ENCODE measurements around the gene SLC12A4. TPM values are rescaled to one million over a fixed set of nuclear protein-coding genes. Genes with fewer than 3 reads are reported as not detected.

The SLC12A4 gene
- total RNA-seq, 4 donors from 2014 or later, result 10.7 to 83.3 (median 33.6) TPM

- DNase-seq, result no peak
- H3K4me1 ChIP-seq, result peaks cover 0 to 4% (median 0%) of the 10 kb centered on the region in 4 donors
- no peak overlapping the region for H3K27ac ChIP-seq
- no peaks in the 10 kb centered on the region for H3K9me3 ChIP-seq
- TF ChIP-seq POLR2A (IDR thresholded peaks at IDR 0.05), result no peak
- no peak for TF ChIP-seq CTCF (IDR thresholded peaks at IDR 0.05)
- H3K4me3 ChIP-seq, result no peak overlapping the region
- peaks cover 0 to 35% (median 0%) of the 10 kb centered on the region in 3 donors for H3K36me3 ChIP-seq
- no peaks in the 10 kb centered on the region for H3K27me3 ChIP-seq
Measured at GRCh38 chr16:67924140-67924906, 44.1 kb downstream of the SLC12A4 start.

GRCh38 chr16:67923414-67924116 is 44.9 kb downstream of the SLC12A4 start:
- Histone ChIP-seq H3K27ac (no peak overlapping the region), H3K27me3 (no peaks in the 10 kb centered on the region), H3K4me1 (peaks cover 0 to 4% (median 0%) of the 10 kb centered on the region in 4 donors), H3K36me3 (peaks cover 0 to 34% (median 0%) of the 10 kb centered on the region in 3 donors), H3K9me3 (no peaks in the 10 kb centered on the region), H3K4me3 (no peak overlapping the region)
- no peak for TF ChIP-seq POLR2A (IDR thresholded peaks at IDR 0.05)
- no peak for TF ChIP-seq CTCF (IDR thresholded peaks at IDR 0.05)
- DNase-seq, result no peak

- no peaks in the 10 kb centered on the region for H3K27me3 ChIP-seq
- H3K4me1 ChIP-seq, result peaks cover 0 to 4% (median 0%) of the 10 kb centered on the region in 4 donors
- H3K4me3 ChIP-seq, result no peak overlapping the region
- H3K27ac ChIP-seq, result no peak overlapping the region
- peaks cover 0 to 29% (median 0%) of the 10 kb centered on the region in 3 donors for H3K36me3 ChIP-seq
- DNase-seq, result no peak
- no peaks in the 10 kb centered on the region for H3K9me3 ChIP-seq
- no peak for TF ChIP-seq CTCF (IDR thresholded peaks at IDR 0.05)
- no peak for TF ChIP-seq POLR2A (IDR thresholded peaks at IDR 0.05)
Measured at GRCh38 chr16:67922740-67923139, 45.7 kb downstream of the SLC12A4 start.

- Histone ChIP-seq H3K4me1 (peaks cover 0 to 10% (median 0%) of the 10 kb centered on the region in 4 donors), H3K27ac (no peak overlapping the region), H3K36me3 (peaks cover 0 to 24% (median 0%) of the 10 kb centered on the region in 3 donors), H3K9me3 (no peaks in the 10 kb centered on the region), H3K4me3 (no peak overlapping the region), H3K27me3 (no peaks in the 10 kb centered on the region)
- DNase-seq, result no peak
- no peak for TF ChIP-seq CTCF (IDR thresholded peaks at IDR 0.05)
- TF ChIP-seq POLR2A (IDR thresholded peaks at IDR 0.05), result no peak
Measured at GRCh38 chr16:67922221-67922620, 46.2 kb downstream of the SLC12A4 start.

GRCh38 chr16:67919622-67920221 is 48.7 kb downstream of the SLC12A4 start:
- H3K36me3 ChIP-seq, result peaks cover 0 to 28% (median 0%) of the 10 kb centered on the region in 3 donors
- H3K9me3 ChIP-seq, result no peaks in the 10 kb centered on the region
- no peak for TF ChIP-seq CTCF (IDR thresholded peaks at IDR 0.05)
- TF ChIP-seq POLR2A (IDR thresholded peaks at IDR 0.05), result no peak
- no peaks in the 10 kb centered on the region for H3K27me3 ChIP-seq
- H3K4me3 ChIP-seq, result no peak overlapping the region
- no peak for DNase-seq
- H3K4me1 ChIP-seq, result peaks cover 0 to 20% (median 0%) of the 10 kb centered on the region in 4 donors
- no peak overlapping the region for H3K27ac ChIP-seq
